C4-2B (cell line): ENCODE measurements around the gene SPACA7.

ENCODE experiments used
- ZFX ChIP-seq: fragments of 450-650 bp; IDR thresholded peaks from 2 replicates; pipeline ENCODE4 v1.6.1; 2017
- TF ChIP-seq, protein P1 (sequence below): fragments of 450-650 bp; conservative IDR thresholded peaks from 2 replicates; pipeline ENCODE4 v1.5.1; 2017; ENCODE audit warnings: mild to moderate bottlenecking

DNA sequence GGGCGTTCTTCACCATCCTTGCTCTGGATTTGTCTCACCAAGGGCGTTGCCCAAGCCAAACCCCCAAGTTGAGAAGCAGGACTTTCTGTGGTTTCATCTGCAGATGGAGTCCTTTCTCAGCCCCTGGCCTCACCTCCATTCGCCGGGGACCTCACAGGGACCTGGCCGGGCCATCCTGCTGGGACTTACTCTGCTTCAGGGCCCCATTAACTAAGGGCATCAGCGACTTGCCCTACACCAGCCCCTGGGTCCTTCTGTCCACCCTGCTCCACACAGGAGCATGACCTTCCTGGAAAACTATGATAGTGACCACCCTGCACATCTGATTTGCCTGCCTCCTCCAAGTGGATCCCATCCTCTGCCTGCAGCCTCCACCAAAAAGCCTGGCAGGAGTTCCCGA, 47.2 kb upstream of the SPACA7 start:
- TF ChIP-seq, protein P1, sequence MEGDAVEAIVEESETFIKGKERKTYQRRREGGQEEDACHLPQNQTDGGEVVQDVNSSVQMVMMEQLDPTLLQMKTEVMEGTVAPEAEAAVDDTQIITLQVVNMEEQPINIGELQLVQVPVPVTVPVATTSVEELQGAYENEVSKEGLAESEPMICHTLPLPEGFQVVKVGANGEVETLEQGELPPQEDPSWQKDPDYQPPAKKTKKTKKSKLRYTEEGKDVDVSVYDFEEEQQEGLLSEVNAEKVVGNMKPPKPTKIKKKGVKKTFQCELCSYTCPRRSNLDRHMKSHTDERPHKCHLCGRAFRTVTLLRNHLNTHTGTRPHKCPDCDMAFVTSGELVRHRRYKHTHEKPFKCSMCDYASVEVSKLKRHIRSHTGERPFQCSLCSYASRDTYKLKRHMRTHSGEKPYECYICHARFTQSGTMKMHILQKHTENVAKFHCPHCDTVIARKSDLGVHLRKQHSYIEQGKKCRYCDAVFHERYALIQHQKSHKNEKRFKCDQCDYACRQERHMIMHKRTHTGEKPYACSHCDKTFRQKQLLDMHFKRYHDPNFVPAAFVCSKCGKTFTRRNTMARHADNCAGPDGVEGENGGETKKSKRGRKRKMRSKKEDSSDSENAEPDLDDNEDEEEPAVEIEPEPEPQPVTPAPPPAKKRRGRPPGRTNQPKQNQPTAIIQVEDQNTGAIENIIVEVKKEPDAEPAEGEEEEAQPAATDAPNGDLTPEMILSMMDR, result no peak
- no peak for TF ChIP-seq ZFX
